Body of pancreas (tissue), 4 donors: ENCODE data around the gene NRCAM.

Experiments used
- POLR2A ChIP-seq, 3 donors: fragments of 450-650 bp; IDR thresholded peaks; one replicate each; pipeline ENCODE4 v1.6.1; 2016; ENCODE audit warnings: antibody characterized with exemption in 3 of 3, mild to moderate bottlenecking in 2 of 3
- TF ChIP-seq, protein P1 (sequence below), 7 experiments: fragments of 450-650 bp in 4 of 7; fragments of 200-600 bp in 3 of 7; sonication (generic) in 3 of 7; IDR thresholded peaks; one replicate each; pipeline ENCODE4 v1.5.1; 2016 to 2019; ENCODE audit warnings: antibody characterized with exemption in 7 of 7

GRCh38 chr7:108442039-108442568 lies 14.1 kb downstream of the NRCAM start:
- no peak for TF ChIP-seq POLR2A (IDR thresholded peaks at IDR 0.05)
- TF ChIP-seq, protein P1, sequence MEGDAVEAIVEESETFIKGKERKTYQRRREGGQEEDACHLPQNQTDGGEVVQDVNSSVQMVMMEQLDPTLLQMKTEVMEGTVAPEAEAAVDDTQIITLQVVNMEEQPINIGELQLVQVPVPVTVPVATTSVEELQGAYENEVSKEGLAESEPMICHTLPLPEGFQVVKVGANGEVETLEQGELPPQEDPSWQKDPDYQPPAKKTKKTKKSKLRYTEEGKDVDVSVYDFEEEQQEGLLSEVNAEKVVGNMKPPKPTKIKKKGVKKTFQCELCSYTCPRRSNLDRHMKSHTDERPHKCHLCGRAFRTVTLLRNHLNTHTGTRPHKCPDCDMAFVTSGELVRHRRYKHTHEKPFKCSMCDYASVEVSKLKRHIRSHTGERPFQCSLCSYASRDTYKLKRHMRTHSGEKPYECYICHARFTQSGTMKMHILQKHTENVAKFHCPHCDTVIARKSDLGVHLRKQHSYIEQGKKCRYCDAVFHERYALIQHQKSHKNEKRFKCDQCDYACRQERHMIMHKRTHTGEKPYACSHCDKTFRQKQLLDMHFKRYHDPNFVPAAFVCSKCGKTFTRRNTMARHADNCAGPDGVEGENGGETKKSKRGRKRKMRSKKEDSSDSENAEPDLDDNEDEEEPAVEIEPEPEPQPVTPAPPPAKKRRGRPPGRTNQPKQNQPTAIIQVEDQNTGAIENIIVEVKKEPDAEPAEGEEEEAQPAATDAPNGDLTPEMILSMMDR (IDR thresholded peaks at IDR 0.05): no peak
